Measurements from ENCODE around the gene CCS. TPM values are rescaled to one million over a fixed set of nuclear protein-coding genes. Genes with fewer than 3 reads are reported as not detected.

The CCS gene
- total RNA-seq, 1 experiment from 2014 or later = 25.8 TPM

GRCh38 chr11:66566221-66566620, 26.8 kb upstream of the CCS start:
- Mint-ChIP-seq H3K27me3 (ENCODE audit: insufficient read depth, unreplicated experiment) (no peaks in the 10 kb centered on the region), H3K4me1 (ENCODE audit: insufficient read depth, unreplicated experiment) (peaks cover 7% of the 10 kb centered on the region), H3K9me3 (ENCODE audit: unreplicated experiment) (no peaks in the 10 kb centered on the region), H3K36me3 (ENCODE audit: insufficient read depth, unreplicated experiment) (no peaks in the 10 kb centered on the region), H3K4me3 (ENCODE audit: unreplicated experiment) (no peak overlapping the region), H3K27ac (ENCODE audit: low read depth, unreplicated experiment) (no peak overlapping the region)
- no peak for TF ChIP-seq CTCF (IDR thresholded peaks at IDR 0.05; ENCODE audit: unreplicated experiment)
- ChIA-PET POLR2A (interaction anchor here (1.4 kb wide), 1 partner anchor 72 kb away, joined by 5 read pairs; the partner anchor contains the start of gene RBM4), CTCF (interaction anchor here (1.6 kb wide), 1 partner anchor 112 kb away, joined by 4 read pairs; no protein-coding TSS in a partner anchor)
- no peak for DNase-seq (ENCODE audit: unreplicated experiment)
- BruUV-seq (replicated peaks) = no TSS peak
- intact Hi-C loops (cut with micrococcal nuclease) = no loop called here

- H3K27me3 Mint-ChIP-seq (ENCODE audit: insufficient read depth, unreplicated experiment) = no peaks in the 10 kb centered on the region
- POLR2A ChIA-PET = interaction anchor here (0.7 to 3.6 kb wide), 12 partner anchors 11 to 110 kb away, joined by 3 to 26 read pairs (median 10); partner anchors contain the start of genes ACTN3, CCDC87, CCS and DPP3
- peaks cover 7% of the 10 kb centered on the region for H3K4me1 Mint-ChIP-seq (ENCODE audit: insufficient read depth, unreplicated experiment)
- CTCF ChIA-PET = interaction anchor here (0.6 to 1.6 kb wide), 2 partner anchors 111 to 277 kb away, joined by 3 to 4 read pairs; no protein-coding TSS in a partner anchor
- no peaks in the 10 kb centered on the region for H3K9me3 Mint-ChIP-seq (ENCODE audit: unreplicated experiment)
- DNase-seq (ENCODE audit: unreplicated experiment) = no peak
- intact Hi-C loops (cut with micrococcal nuclease) = no loop called here
- no peak overlapping the region for H3K27ac Mint-ChIP-seq (ENCODE audit: low read depth, unreplicated experiment)
- no peaks in the 10 kb centered on the region for H3K36me3 Mint-ChIP-seq (ENCODE audit: insufficient read depth, unreplicated experiment)
- peak overlapping the region; percentile 71 for H3K4me3 Mint-ChIP-seq (ENCODE audit: unreplicated experiment)
- no peak for TF ChIP-seq CTCF (IDR thresholded peaks at IDR 0.05; ENCODE audit: unreplicated experiment)
- BruUV-seq (replicated peaks) = no TSS peak
Observed at GRCh38 chr11:66567787-66568123, 25.2 kb upstream of the CCS start.

- BruUV-seq (replicated peaks) = no TSS peak
- POLR2A ChIA-PET = interaction anchor here (0.6 to 3.6 kb wide), 18 partner anchors 10 to 110 kb away, joined by 3 to 26 read pairs (median 5); partner anchors contain the start of genes ACTN3, CCDC87, CCS and DPP3
Observed at GRCh38 chr11:66568124-66568916, 24.7 kb upstream of the CCS start, which contains the start of gene CTSF. CTSF (minus strand) TSS chr11:66568606; CDS start chr11:66568486, 120 bp downstream.

More at GRCh38 chr11:66568124-66568916, 24.7 kb upstream of the CCS start, which contains the start of gene CTSF:
- H3K36me3 Mint-ChIP-seq (ENCODE audit: insufficient read depth, unreplicated experiment) = no peaks in the 10 kb centered on the region
- peaks cover under 1% of the 10 kb centered on the region for H3K27me3 Mint-ChIP-seq (ENCODE audit: insufficient read depth, unreplicated experiment)
- peaks cover 7% of the 10 kb centered on the region for H3K4me1 Mint-ChIP-seq (ENCODE audit: insufficient read depth, unreplicated experiment)
- peak within 1 kb of the TSS; percentile 77 for H3K27ac Mint-ChIP-seq (ENCODE audit: low read depth, unreplicated experiment)
- intact Hi-C loops (cut with micrococcal nuclease) = no loop called here
- no peak for TF ChIP-seq CTCF (IDR thresholded peaks at IDR 0.05; ENCODE audit: unreplicated experiment)
- DNase-seq (ENCODE audit: unreplicated experiment) = peak; percentile 82
- H3K4me3 Mint-ChIP-seq (ENCODE audit: unreplicated experiment) = peak within 1 kb of the TSS; percentile 71
- CTCF ChIA-PET = interaction anchor here (0.6 to 1.7 kb wide), 6 partner anchors 24 to 276 kb away, joined by 3 to 5 read pairs (median 3); no protein-coding TSS in a partner anchor
- H3K9me3 Mint-ChIP-seq (ENCODE audit: unreplicated experiment) = no peaks in the 10 kb centered on the region

Measured in MCF 10A (cell line).